ENCODE results near the gene CLEC4M.

The CLEC4M gene, protein sequence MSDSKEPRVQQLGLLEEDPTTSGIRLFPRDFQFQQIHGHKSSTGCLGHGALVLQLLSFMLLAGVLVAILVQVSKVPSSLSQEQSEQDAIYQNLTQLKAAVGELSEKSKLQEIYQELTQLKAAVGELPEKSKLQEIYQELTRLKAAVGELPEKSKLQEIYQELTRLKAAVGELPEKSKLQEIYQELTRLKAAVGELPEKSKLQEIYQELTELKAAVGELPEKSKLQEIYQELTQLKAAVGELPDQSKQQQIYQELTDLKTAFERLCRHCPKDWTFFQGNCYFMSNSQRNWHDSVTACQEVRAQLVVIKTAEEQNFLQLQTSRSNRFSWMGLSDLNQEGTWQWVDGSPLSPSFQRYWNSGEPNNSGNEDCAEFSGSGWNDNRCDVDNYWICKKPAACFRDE

DNA sequence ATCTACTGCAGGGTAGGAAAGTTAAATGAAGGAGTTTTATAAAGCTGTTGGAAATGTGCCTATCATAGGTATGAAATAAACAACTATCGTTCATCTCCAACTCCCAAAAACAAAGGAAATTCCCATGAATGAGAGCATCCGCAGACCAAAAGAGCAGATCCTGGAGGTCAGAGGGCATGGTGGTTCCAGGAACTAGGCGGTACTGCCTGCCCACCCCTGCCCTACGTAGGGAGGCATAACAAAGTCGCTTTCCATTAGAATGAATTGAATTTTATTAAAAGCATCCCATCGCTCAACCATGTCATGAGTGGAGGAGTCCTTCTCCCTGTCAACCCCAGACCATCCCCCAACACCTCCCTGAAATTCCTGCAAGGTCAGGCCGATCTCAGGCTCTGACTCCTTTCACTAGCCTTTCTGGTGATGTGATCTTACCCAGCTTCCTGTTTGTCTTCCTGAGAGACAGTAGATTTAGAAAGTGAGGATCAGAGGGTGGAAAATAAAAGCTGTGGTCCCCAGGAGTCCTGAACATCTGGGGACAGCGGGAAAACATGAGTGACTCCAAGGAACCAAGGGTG is at the start of gene CLEC4M:
Gene CLEC4M, plus strand, starts transcription at position 525 of the 575 bp plus-strand sequence. Its CDS starts 24 bp downstream, at position 549.
- no peak for DNase-seq

DNA sequence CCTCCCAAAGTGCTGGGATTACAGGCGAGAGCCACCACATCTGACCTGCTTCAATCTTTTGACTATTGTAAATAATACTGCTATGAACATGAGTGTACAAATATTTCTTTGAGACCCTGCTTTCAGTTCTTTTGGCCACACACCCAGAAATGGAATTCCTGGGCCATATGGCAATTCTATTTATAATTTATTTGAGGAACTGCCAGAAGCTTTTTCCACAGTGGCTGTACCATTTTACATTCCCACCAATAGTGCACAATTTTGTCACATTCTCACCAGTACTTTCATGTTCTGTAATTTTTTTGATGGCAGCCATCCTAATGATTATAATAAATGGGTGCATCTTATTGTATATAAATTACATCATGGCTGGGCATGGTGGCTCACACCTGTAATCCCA is 47.4 kb upstream of the CLEC4M start:
- no peak for DNase-seq

DNA sequence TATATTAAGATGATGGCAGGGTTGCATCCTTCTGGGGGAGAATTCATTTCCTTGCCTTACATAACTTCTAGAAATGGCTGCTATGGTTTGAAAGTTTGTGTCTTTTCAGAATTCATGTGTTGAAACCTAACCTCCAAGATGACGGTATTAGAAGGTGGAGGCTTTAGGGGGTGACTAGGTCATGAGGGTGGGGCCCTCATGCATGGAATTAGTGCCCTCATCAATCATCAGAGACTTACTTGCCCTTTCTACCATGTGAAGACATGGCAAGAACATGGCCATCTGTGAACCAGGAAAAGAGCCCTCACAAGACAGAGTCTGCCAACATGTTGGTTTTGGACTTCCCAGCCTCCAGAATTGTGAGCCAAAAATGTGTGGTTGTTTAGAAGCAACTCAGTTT is 46.3 kb upstream of the CLEC4M start:
- no peak for DNase-seq

DNA sequence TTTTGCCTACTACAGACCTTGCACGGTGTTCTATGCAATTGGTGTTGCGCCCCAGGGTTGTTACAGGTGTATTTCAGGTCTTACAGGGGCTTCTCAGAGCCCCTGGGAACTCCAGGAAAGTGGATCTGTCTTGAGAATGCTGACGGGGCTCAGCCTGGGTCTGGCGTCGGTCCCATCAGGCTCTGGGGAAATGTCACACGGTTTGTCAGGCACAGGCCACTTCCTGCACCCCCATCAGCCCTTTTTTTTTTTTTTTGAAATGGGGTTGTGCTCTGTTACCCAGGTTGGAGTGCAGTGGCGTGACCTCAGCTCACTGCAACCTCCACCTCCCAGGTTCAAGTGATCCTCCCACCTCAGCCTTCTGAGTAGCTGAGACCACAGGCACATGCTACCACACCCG is 44.4 kb upstream of the CLEC4M start:
- DNase-seq: no peak

DNA sequence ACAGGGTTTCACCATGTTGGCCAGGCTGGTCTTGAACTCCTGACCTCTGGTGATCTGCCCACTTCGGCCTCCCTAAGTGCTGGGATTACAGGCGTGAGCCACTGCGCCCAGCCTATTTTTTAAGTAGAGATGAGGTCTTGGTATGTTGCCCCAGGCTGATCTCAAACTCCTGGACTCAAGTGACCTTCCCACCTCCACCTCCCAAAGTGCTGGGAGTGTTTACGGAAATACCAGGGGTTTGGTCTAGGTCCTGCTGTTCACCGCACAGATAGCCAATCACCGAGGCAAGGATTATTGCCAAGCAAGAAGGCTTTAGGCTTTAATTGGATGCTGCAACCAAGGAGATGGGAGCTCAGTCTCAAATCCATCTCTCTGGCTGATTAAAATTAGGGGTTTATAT is 42.7 kb upstream of the CLEC4M start:
- no peak for DNase-seq

DNA sequence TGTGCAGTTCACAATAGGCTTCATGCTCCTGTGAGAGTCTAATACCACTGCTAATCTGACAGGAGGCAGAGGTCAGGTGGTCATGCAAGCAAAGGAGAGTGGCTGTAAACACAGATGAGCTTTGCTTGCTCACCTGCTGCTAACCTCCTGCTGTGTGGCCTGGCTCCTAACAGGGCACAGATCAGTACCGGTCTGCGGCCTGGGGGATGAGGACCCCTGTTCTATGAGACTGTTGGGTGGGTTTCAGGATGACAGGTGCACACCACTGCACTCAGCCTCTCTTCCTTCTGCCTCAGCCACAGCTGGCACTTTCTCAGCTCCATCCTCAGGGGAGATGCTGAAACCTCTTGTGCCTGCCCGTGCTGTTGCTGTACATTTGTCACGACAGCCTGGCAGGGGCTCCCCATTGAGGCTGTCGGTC is 40.8 kb upstream of the CLEC4M start:
- no peak for DNase-seq

DNA sequence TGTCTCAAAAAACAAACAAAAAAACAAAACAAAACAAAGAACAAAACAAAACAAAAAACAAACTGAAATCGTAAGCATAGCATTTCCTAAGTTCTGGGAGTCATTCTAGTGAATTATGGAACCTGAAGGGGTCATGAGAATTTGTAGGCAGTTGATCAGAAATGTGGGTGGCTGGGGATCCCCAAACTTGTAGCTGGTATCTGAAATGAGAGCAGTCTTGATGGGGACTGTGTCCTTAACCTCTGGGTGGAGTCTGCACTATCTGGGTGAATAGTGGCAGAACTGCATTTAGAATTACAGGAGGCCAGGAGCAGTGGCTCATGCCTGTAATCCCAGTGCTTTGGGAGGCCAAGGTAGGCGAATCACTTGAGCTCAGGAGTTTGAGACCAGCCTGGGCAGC is 37.3 kb upstream of the CLEC4M start:
- no peak for DNase-seq

DNA sequence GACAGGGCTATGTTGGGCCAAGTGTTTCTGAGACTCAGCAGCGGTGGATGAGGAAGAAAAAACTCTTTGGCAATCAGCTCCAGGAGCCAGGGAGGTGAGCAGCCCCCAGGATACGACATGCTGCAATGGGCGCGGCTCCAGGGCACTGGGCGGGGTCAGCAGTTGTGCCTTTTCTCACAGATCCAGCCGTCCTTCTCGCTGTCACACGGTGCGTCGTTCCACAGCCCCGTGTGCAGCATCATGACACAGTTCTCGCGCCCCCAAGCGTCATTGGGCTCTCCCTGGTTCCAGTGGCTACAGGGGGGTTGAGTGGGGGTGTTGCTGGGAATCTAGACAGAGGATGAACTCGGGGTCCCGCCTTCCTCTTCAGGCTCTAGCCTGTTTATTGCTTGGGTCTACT is 33.8 kb upstream of the CLEC4M start:
- no peak for DNase-seq

DNA sequence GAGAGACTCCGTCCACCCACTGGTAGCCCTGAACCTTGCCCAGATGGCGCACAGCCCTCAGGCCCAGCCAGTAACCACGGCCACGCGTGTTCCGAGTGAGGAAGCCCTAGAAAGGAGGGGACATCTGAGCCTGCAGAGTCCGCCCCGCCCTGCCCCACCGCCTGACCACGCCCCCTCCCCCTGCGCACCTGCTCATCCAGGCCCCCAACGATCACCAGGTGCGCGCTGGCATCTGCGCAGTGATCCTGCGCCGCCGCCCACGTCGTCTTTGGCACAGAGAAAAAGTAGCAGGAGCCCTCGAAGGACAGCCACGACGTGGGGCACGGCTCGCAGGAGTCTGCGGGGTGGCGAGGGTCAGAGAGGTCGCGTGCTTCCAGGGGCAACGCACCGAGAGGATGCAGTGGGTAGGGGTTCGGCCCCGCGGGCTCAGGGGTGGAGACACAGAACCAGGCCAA is 33.2 kb upstream of the CLEC4M start:
- no peak for DNase-seq

DNA sequence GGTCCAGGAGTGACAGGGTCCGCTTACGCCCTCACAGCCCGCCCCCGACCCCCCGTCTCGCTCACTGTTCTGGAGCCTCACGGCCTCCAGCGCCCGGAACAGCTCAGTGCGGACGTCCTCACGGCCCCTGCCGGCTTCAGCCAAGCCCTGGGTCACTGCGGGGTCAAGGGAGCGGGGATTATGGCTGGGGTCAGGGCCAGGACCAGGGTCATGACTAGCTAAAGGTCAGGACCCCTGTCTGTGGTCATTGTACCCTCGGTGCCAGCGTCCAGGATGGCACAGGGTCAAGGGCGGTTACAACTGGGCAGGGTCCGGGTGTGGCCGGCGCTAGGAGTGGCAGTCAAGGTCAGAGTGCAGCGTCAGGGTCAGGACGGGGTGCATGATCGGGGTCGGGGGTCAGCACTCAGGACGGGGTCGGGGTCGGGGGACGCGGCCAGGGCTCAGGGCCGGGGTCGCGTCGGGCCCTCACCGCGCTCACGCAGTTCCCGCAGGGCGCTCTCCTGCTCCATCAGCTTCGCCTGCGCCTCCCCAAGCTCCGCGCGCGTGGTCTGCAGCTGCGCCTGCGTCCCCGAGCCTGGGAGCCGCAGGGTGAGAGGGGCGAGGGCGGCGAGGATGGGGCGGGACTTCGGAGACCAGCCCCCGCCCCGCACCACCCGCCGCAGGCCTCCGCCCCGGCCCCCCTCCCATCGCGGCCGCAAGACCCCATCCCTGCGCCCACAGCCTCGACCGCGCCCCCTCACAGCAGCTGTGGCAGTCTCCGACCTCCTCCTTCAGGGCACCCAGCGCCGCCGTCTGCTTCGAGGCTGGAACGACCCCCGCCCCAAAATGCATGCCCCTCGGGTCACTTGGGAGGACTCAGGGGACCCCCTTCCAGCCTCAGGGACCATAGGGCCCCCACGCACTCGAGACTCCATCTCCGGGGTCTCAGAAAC is 32.5 kb upstream of the CLEC4M start:
- no peak for DNase-seq

DNA sequence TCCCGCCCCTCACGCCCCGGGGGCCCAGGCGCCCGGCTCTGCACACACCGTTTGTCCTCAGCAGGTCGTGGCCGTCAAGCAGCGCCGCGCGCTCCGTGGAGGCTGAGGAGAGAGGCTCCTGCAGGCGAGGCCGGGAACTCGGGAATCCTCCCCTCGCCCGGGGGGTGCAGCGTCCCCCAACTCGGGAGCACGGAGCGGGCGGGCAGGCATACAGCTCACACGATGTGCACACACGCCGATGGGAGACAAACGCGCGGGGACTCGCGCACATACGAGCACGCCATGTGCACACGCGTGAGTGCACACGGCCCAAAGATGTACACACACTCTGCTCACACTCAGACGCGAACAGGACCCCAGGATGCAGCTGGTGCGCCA is 31.8 kb upstream of the CLEC4M start:
- no peak for DNase-seq

DNA sequence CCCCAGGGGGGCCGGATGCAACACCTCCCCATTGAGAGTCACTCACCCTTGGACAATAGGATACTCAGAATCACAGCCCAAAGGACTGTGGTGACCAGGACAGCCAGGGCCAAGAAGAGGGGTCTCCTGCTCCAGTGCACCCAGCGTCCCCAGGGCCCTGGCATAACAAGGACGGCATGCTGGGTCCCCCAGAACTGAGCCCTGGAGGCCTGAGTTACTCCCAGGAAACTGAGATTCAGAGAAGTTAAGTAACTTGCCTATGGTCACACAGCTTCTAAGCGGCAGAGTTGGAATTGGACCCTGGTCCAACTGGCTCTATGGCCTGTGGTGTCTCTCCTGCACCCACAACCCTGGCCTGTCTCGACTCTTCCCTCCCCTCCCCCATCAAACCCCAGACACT is 31.4 kb upstream of the CLEC4M start:
- no peak for DNase-seq

DNA sequence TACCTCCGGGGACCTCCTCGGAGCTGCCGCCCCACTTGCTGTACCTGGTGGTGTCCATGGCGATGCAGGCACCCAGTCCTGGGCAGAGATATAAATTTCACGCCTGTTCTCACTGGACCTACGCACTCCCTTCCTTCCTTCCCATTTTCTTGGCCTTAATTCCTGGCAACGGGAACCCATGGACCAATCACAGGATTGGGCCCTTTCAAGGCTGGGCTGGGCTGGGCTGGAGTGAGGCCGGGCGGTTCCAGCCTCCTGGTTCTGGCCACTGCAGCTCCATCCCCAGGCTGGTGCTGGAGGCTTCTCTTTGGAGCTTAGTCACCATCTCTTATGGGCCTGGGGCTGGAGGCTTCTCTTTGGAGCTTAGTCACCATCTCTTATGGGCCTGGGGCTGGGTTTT is 31.0 kb upstream of the CLEC4M start, which contains the start of gene CLEC4G:
Gene CLEC4G, minus strand, starts transcription at position 66 of the 400 bp plus-strand sequence. Its CDS starts 8 bp downstream, at position 58.
- no peak for DNase-seq

DNA sequence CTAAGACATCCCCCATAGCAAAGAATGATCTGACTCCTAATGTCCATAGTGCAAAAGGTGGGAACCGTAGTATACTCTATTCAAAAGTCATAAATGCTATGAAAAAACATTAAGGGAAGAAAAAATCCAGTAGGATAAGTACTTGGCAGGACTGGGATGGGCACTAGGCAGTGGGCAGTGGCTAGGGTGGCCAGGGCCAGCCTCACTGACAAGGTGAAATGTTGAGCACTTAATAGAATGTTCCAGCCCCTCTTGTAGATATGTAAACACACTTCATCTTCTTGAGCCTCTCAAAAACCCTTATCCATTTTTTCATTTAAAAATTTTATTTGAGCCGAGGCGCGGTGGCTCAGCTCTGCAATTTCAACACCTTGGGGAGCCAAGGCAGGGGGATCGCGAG is 29.7 kb upstream of the CLEC4M start:
- DNase-seq: no peak

DNA sequence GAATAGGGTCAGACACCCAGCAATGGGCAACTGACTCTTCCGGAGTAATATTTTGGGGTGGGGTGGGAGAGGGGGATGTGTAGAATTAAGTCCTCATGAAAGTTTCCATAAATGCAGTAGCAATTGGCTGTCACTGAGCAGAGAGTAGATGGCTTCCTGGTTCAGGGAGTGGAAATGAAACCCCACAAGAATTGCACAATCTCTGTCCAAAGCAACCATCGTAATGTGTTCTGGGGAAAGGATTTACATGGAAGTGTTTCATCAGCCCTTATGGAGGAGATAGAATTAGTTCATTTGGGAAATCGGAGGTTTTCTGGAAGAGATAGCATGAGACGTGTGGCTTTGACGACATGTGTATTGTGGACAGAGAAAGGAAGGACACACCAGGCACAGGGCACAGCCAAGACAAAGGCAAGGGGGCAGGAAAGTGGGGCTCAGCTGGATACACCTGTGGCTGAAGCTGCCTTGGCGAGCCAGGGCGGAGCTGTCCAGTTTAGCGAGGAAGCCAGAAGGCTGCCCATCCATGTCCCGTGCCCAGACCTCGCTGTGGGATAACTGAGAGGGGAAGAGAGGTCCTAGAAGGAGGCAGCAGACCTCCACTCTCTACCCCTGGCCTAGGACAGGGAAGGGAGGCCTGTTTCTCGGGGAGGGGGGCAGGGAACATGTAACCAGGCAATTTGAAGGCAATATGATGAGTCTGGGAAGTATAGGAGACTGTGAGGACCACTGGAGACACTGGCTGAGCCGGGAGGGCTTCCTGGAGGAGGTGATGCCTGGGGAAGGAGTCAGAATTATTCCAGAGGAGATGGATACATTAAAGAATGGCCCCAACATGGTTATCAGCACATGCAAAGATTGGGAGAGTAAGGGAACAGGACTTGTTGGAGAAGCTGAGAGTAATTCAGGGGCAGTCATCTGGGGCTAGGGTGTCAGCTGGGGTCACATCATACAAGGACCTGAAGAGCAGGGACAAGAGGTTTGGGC is 28.5 kb upstream of the CLEC4M start:
- DNase-seq: peak in 1 of 2 experiments; percentile 21

DNA sequence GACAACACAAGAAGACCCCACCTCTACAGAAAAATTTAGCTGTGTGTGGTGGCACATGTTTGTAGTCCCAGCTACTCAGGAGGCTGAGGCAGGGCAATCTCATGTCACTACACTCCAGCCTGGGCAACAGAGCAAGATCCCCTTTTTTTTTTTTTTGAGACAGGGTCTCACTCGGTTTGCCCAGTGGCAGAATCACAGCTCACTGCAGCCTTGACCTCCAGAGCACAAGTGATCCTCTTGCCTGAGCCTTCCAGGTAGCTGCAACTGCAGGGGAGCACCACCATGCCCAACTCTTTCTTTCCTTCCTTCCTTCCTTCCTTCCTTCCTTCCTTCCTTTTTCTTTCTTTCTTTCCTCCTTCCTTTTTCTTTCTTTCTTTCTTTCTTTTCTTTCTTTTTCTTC is 26.9 kb upstream of the CLEC4M start:
- DNase-seq: no peak

DNA sequence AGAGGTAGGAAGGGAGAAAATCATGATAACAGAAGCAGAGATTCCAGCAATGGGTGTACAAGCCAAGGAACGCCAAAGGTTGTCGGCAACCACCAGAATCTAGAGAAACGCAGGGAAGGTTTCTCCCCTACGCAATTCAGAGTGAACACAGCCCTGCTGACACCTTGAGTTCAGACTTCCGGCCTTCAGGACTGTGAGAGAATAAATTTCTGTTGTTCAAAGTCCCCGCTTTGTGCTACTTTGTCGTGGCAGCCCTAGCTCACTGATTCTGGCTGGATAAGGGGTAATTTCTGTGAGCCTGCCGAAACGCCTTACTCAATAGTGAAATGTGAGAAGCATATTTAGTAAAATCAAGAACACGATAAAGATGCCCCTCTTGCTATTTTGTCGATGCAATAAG is 25.8 kb upstream of the CLEC4M start:
- no peak for DNase-seq

DNA sequence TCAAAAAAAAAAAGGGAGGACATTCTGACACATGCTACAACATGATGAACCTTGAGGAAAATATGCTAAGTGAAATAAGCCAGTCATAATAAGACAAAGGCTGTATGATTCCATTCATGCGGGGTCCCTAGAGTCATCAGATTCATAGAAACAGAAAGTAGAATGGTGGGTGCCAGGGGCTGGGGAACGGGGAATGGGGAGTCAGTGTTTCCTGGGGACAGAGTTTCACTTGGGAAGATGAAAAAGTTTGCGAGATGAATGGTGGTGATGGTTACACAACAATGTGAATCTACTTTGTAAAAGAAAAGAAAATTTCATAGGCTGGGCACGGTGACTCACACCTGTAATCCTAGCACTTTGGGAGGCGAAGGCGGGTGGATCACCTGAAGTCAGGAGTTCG is 25.0 kb upstream of the CLEC4M start:
- DNase-seq: no peak

DNA sequence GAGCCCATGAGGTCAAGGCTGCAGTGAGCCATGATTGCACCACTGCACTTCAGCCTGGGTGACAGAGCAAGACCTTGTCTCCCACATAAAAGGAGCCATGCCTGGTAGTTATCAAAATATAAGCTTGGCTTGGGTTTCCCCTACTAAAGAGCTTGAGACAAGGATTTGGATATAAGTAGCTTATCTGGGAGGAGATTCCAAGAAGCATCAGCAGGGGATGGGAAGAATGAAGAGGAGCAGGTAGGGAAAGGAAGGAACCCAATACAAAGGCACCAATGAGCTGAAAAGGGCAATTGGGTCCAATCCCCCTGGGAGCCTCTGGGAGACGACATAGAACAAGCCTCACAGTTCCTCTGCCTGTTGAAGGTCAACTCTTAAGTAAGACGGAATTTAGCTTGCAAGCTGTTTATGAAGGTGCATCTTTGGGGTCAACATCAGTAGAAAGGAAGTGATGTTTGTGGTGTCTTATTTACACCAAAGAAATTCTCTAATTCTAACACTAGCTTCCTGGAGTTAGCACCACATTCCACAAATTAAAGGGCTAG is 23.8 kb upstream of the CLEC4M start:
- no peak for DNase-seq

DNA sequence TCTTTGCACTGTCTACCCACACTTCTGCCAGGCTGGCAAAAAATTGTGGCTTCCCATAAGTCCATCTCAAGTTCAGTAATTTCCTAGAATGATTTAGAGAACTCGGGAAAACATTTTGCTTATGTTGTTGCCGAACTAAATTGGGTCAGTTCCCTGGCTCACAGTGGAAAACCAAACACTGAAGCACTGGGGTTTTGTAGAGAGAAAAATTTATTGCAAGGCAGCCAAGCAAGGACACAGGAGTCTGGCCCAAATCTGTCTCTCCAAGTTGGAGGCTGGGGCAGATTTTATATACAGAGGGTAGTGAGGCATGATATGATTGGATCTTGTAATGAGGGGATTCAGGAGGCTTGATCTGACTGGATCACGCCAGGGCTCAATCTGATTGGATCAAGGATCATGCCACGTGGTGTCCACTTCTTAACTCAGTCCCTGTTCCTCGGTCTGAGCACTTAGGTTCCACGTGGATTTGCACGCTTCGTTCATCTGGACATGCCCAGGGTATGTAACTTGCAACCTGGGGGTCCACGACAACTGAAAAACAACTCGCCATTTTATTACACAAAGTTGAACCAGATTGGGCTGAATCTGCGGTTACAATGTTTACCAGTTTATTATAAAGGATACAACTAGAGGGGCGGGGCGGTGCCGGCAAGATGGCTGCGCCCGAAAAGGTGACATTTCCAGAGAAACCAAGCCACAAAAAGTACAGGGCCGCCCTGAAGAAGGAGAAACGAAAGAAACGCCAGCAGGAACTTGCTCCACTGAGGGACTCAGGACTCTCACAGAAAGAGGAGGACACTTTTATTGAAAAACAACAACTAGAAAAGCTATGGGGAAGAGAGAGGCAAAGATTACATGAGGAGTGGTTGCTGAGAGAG is 23.0 kb upstream of the CLEC4M start:
- no peak for DNase-seq

DNA sequence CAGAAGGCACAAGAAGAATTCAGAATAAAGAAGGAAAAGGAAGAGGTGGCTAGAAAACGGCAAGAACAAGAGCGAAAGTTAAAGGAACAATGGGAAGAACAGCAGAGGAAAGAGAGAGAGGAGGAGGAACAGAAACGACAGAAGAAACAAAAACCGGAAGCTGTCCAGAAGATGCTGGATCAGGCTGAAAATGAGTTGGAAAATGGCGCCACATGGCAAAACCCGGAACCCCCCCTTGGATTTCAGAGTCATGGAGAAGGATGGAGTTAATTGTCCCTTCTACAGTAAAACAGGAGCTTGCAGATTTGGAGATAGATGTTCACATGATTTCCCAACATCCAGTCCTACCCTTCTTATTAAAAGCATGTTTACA is 22.4 kb upstream of the CLEC4M start:
- DNase-seq: no peak
